ENCODE results near the gene SF3B1. TPM values are rescaled to one million over a fixed set of nuclear protein-coding genes. Genes with fewer than 3 reads are reported as not detected.
"Not testable (repeated sequence)": the region's sequence is repeated elsewhere in the genome, so short reads cannot be mapped to it uniquely, and the experiment has no call there.

SF3B1 gene
- polyA plus RNA-seq, 2 of the 4 experiments (the other 2 are of a cell fraction) = 166 to 400 TPM

DNA sequence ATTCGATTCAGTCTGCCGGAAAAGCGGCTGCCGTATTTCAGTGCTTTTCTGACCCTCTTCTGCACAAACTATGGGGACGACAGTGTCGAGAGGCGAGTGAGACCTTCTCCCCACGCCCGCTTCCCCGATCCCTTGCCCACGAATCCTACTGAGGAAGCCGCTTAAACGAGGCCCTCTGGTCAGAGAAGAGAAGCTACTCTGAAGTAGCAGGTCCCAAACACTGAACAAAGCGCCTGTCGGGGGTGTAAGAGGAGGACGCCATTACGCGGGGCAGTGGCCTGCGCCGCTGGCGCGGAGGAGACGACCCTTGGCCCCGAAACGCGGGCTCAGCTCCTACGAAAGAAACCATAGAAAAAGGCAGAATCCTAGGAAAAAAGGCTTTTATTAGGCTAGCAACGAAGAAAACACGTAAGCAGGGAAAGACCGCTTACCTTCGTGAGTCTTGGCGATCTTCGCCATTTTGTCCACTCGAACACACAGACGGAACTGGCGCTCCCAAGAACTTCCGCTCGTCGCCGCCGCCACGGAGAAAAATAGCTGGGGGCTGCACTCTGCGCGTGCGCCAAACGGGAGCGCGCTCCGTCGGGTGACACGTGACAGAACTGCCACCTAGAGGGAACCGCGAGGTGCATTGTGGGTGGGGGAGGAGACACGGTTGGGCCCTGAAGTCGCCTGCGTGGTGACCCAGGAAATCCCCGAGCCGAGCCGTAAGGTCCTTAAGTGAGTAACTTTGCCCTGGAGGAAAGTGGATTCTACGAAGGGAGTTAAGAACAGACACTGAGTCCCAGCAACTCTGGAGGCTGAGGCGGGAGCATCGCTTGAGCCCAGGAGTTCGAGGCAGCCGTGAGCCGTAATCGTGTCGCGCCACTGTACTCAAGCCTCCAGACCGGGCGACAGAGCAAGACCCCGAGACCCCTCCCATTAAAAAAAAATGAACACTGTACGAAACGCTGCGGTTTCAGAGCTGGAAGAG is at the start of gene SF3B1 (continued):
- TF ChIP-seq BHLHE40 (IDR thresholded peaks at IDR 0.05; ENCODE audit: low read depth, low read length) = peak; percentile 83
- TF ChIP-seq CHD2 (IDR thresholded peaks at IDR 0.05; ENCODE audit: low read length, partially characterized antibody) = no peak
- TF ChIP-seq FOXS1 (CRISPR knock-in tag; IDR thresholded peaks at IDR 0.05) = no peak
- peak; percentile 40; the same call in 1 of the 2 replicates for TF ChIP-seq MYC (IDR thresholded peaks at IDR 0.05; ENCODE audit: borderline replicate concordance, low read length)
- TF ChIP-seq NR3C1 (IDR thresholded peaks at IDR 0.05) = no peak
- TF ChIP-seq PHF8 (IDR thresholded peaks at IDR 0.05; ENCODE audit: borderline replicate concordance, low read depth) = peak; percentile 78; the same call in 1 of the 2 replicates
- TF ChIP-seq, protein P1, sequence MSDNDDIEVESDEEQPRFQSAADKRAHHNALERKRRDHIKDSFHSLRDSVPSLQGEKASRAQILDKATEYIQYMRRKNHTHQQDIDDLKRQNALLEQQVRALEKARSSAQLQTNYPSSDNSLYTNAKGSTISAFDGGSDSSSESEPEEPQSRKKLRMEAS (IDR thresholded peaks at IDR 0.05) = peak; percentile 81
- peak; percentile 29 to 88 for TF ChIP-seq JUN (IDR thresholded peaks at IDR 0.05)
- TF ChIP-seq, protein P2, sequence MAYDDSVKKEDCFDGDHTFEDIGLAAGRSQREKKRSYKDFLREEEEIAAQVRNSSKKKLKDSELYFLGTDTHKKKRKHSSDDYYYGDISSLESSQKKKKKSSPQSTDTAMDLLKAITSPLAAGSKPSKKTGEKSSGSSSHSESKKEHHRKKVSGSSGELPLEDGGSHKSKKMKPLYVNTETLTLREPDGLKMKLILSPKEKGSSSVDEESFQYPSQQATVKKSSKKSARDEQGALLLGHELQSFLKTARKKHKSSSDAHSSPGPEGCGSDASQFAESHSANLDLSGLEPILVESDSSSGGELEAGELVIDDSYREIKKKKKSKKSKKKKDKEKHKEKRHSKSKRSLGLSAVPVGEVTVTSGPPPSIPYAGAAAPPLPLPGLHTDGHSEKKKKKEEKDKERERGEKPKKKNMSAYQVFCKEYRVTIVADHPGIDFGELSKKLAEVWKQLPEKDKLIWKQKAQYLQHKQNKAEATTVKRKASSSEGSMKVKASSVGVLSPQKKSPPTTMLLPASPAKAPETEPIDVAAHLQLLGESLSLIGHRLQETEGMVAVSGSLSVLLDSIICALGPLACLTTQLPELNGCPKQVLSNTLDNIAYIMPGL (CRISPR knock-in tag; IDR thresholded peaks at IDR 0.05; ENCODE audit: borderline replicate concordance) = no peak; the same call in 1 of the 2 replicates
- peak; percentile 80 for TF ChIP-seq KDM5A (IDR thresholded peaks at IDR 0.05)
- TF ChIP-seq ZFP36 (IDR thresholded peaks at IDR 0.05; ENCODE audit: borderline replicate concordance, partially characterized antibody) = no peak
- no peak for TF ChIP-seq ZSCAN20 (CRISPR knock-in tag; IDR thresholded peaks at IDR 0.05)
- TF ChIP-seq CBX2 (IDR thresholded peaks at IDR 0.05; ENCODE audit: borderline replicate concordance, low read depth) = no peak
- TF ChIP-seq ZNF302 (CRISPR knock-in tag; IDR thresholded peaks at IDR 0.05) = no peak
- TF ChIP-seq NPAS2 (CRISPR knock-in tag; IDR thresholded peaks at IDR 0.05; ENCODE audit: borderline replicate concordance) = no peak
- TF ChIP-seq RAD21 (conservative IDR thresholded peaks at IDR 0.05 in 1 of 2, IDR thresholded peaks at IDR 0.05 in 1 of 2) = no peak
- no peak for TF ChIP-seq POLR2AphosphoS2 (conservative IDR thresholded peaks at IDR 0.05; ENCODE audit: low read length)
- TF ChIP-seq POLR2A (IDR thresholded peaks at IDR 0.05; ENCODE audit: low read length) = peak; percentile 87
- TF ChIP-seq, protein P3, sequence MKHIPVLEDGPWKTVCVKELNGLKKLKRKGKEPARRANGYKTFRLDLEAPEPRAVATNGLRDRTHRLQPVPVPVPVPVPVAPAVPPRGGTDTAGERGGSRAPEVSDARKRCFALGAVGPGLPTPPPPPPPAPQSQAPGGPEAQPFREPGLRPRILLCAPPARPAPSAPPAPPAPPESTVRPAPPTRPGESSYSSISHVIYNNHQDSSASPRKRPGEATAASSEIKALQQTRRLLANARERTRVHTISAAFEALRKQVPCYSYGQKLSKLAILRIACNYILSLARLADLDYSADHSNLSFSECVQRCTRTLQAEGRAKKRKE (CRISPR knock-in tag; IDR thresholded peaks at IDR 0.05; ENCODE audit: low read depth) = no peak
- TF ChIP-seq EHF (CRISPR knock-in tag; IDR thresholded peaks at IDR 0.05) = no peak
- TF ChIP-seq SMC3 (IDR thresholded peaks at IDR 0.05) = no peak
- no peak for TF ChIP-seq NFE2L2 (conservative IDR thresholded peaks at IDR 0.05; ENCODE audit: low read length)

DNA sequence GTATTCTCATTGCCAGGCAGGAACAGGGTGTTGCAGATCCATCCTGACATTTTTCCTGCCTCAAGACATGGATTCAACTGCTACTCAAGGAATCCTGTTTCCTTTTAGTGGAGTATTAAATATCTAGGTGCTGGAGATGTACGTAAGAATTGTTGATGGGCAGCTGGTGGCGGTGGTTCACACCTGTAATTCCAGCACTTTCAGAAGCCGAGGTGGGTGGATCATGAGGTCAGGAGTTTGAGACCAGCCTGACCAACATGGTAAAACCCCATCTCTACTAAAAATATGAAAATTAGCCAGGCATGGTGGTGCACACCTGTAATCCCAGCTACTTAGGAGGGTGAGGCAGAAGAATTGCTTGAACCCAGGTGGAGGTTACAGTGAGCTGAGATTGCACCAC is 49.4 kb upstream of the SF3B1 start:
- H3K4me1 ChIP-seq; FAIRE-seq; H3K4me2 ChIP-seq; ATAC-seq; H3K27ac ChIP-seq; CTCF ChIA-PET; DNase-seq (ENCODE audit: low read depth in 1 of 2, low spot score in 1 of 2); H3K4me3 ChIP-seq: not testable (repeated sequence)
- peaks cover 17% of the 10 kb centered on the region; the same call in 2 of the 3 replicates for H3K9me3 ChIP-seq
- WGBS (ENCODE audit: missing lambda C conversion rate) = 93% methylated on average over 3 of the region's 3 CpGs
- POLR2A ChIA-PET = interaction anchor here (0.7 to 1.8 kb wide), 4 partner anchors 15 to 49 kb away, joined by 6 to 9 read pairs (median 8); partner anchors contain the start of genes HSPD1, HSPE1 and SF3B1

Data from A549 (cell line).